ENCODE data around the gene RET.
A peak's percentile ranks its signal among the peaks of the same experiment; 100 is the strongest.
"Not testable (repeated sequence)": the region's sequence is repeated elsewhere in the genome, so short reads cannot be mapped to it uniquely, and the experiment has no call there.

The RET gene

GRCh38 chr10:43077421-43078171, 727 bp downstream of the RET start:
- DNase-seq, result no peak

GRCh38 chr10:43078175-43078985, 1.5 kb downstream of the RET start:
- DNase-seq, result no peak

GRCh38 chr10:43078986-43079273, 2.1 kb downstream of the RET start:
- peak in 2 of 58 donors; percentile 11 to 13 for DNase-seq

- DNase-seq, result no peak
Measured at GRCh38 chr10:43079856-43080255, 3.0 kb downstream of the RET start.

GRCh38 chr10:43082087-43082486, 5.2 kb downstream of the RET start:
- DNase-seq, result peak in 1 of 58 donors; percentile 5

GRCh38 chr10:43082746-43083145, 5.9 kb downstream of the RET start:
- no peak for DNase-seq

- no peak for DNase-seq
Measured at GRCh38 chr10:43083764-43084163, 6.9 kb downstream of the RET start.

- no peak for DNase-seq
Measured at GRCh38 chr10:43084812-43085211, 7.9 kb downstream of the RET start.

GRCh38 chr10:43086321-43086942, 9.6 kb downstream of the RET start:
- no peak for DNase-seq

- no peak for DNase-seq
Measured at GRCh38 chr10:43089519-43089918, 12.7 kb downstream of the RET start.

- no peak for DNase-seq
Measured at GRCh38 chr10:43090188-43090587, 13.3 kb downstream of the RET start.

- DNase-seq, result no peak
Measured at GRCh38 chr10:43090664-43091063, 13.8 kb downstream of the RET start.

- DNase-seq, result no peak
Measured at GRCh38 chr10:43091846-43092245, 15.0 kb downstream of the RET start.

GRCh38 chr10:43093423-43094076, 16.7 kb downstream of the RET start:
- DNase-seq, result peak in 15 of 58 donors; percentile 6 to 43 (median 20)

- no peak for DNase-seq
Measured at GRCh38 chr10:43094085-43094484, 17.2 kb downstream of the RET start.

- DNase-seq, result not testable (repeated sequence)
Measured at GRCh38 chr10:43099339-43099738, 22.5 kb downstream of the RET start.

GRCh38 chr10:43099928-43100327, 23.1 kb downstream of the RET start:
- DNase-seq, result no peak

- no peak for DNase-seq
Measured at GRCh38 chr10:43100366-43100765, 23.5 kb downstream of the RET start.

- no peak for DNase-seq
Measured at GRCh38 chr10:43102063-43102828, 25.4 kb downstream of the RET start.

GRCh38 chr10:43105102-43105955, 28.5 kb downstream of the RET start:
- DNase-seq, result peak in 55 of 58 donors; percentile 10 to 80 (median 57)
